Activated T-cell treated with anti-CD3 and anti-CD28 coated beads, Interleukin-2, amount 50 U/mL, for 48 hours (primary cell): Measurements from ENCODE around the gene LAMA2.

Experiments
- DNase-seq, 2 experiments: peaks; one replicate each; pipeline ENCODE4 v3.0.0-alpha.2; 2020

The LAMA2 gene

GRCh38 chr6:129188795-129189194 lies 305.9 kb downstream of the LAMA2 start:
- no peak for DNase-seq

- DNase-seq: no peak
Observed at GRCh38 chr6:129189266-129189665, 306.3 kb downstream of the LAMA2 start.

GRCh38 chr6:129191235-129191634 lies 308.3 kb downstream of the LAMA2 start:
- no peak for DNase-seq

GRCh38 chr6:129192458-129192989 lies 309.6 kb downstream of the LAMA2 start:
- no peak for DNase-seq

GRCh38 chr6:129194306-129194941 lies 311.5 kb downstream of the LAMA2 start:
- DNase-seq: no peak

GRCh38 chr6:129195161-129195560 lies 312.2 kb downstream of the LAMA2 start:
- no peak for DNase-seq

GRCh38 chr6:129195643-129196042 lies 312.7 kb downstream of the LAMA2 start:
- DNase-seq: no peak

GRCh38 chr6:129197154-129197553 lies 314.2 kb downstream of the LAMA2 start:
- no peak for DNase-seq

GRCh38 chr6:129200151-129200550 lies 317.2 kb downstream of the LAMA2 start:
- DNase-seq: no peak

GRCh38 chr6:129203190-129203900 lies 320.4 kb downstream of the LAMA2 start:
- no peak for DNase-seq

GRCh38 chr6:129206821-129207220 lies 323.9 kb downstream of the LAMA2 start:
- no peak for DNase-seq

GRCh38 chr6:129207832-129208231 lies 324.9 kb downstream of the LAMA2 start:
- DNase-seq: no peak

GRCh38 chr6:129208415-129209034 lies 325.6 kb downstream of the LAMA2 start:
- no peak for DNase-seq

- DNase-seq: no peak
Observed at GRCh38 chr6:129209355-129209754, 326.4 kb downstream of the LAMA2 start.

- no peak for DNase-seq
Observed at GRCh38 chr6:129210684-129211083, 327.7 kb downstream of the LAMA2 start.

GRCh38 chr6:129211626-129212025 lies 328.7 kb downstream of the LAMA2 start:
- no peak for DNase-seq

- no peak for DNase-seq
Observed at GRCh38 chr6:129212081-129212480, 329.1 kb downstream of the LAMA2 start.

GRCh38 chr6:129215246-129215645 lies 332.3 kb downstream of the LAMA2 start:
- no peak for DNase-seq

GRCh38 chr6:129215916-129216520 lies 333.1 kb downstream of the LAMA2 start:
- no peak for DNase-seq

GRCh38 chr6:129217701-129218100 lies 334.8 kb downstream of the LAMA2 start:
- DNase-seq: no peak

- no peak for DNase-seq
Observed at GRCh38 chr6:129233458-129234134, 350.7 kb downstream of the LAMA2 start.

- no peak for DNase-seq
Observed at GRCh38 chr6:129235167-129236000, 352.4 kb downstream of the LAMA2 start.
